SK-N-SH (cell line): ENCODE data around the gene HECW1. TPM values are rescaled to one million over a fixed set of nuclear protein-coding genes. Genes with fewer than 3 reads are reported as not detected.

Experiments used
- CTCF ChIA-PET: fragments of 300-600, 350-600 bp; formaldehyde crosslinking; extraction: SDS; loops from one replicate; lab custom pipeline; 2021; lab: Yijun Ruan, JAX
- POLR2A ChIA-PET: fragments of 350-600 bp; sonication (Branson Sonifier 250); formaldehyde crosslinking; extraction: SDS; loops from one replicate; lab custom pipeline; 2020; ENCODE audit warnings: antibody characterized with exemption, inconsistent platforms; lab: Yijun Ruan, JAX
- DNase-seq: peaks from one replicate; pipeline ENCODE4 v3.0.0; 2012
- H2AFZ ChIP-seq: fragments of 200-600 bp; sonication (generic); 2 replicates; pipeline ENCODE4 v1.8.1; 2016; ENCODE audit warnings: antibody characterized with exemption, mild to moderate bottlenecking, low read depth
- H3F3A ChIP-seq: fragments of 200-600 bp; sonication (generic); replicated peaks from 2 replicates; pipeline ENCODE3; 2016; ENCODE audit warnings: antibody characterized with exemption, mild to moderate bottlenecking; ENCODE audit not compliant: insufficient read depth
- H3K27ac ChIP-seq, 2 experiments: fragments of 200-500 bp in 1 of 2; fragments of 200-600 bp in 1 of 2; sonication (Bioruptor generic) in 1 of 2; sonication (generic), shearing (Covaris generic) in 1 of 2; 2 replicates each; pipeline versions ENCODE4 v1.5.1 to v1.6.1; 2014 to 2016; ENCODE audit warnings: low read depth in 2 of 2, inconsistent platforms in 1 of 2, low read length in 1 of 2, mild to moderate bottlenecking in 1 of 2, mixed read lengths in 1 of 2
- H3K27me3 ChIP-seq: fragments of 200-600 bp; sonication (generic), shearing (Covaris generic); 2 replicates; pipeline ENCODE4 v1.6.1; 2016; ENCODE audit warnings: mixed run types; ENCODE audit not compliant: insufficient read depth
- H3K36me3 ChIP-seq, 2 experiments: fragments of 200-500 bp in 1 of 2; fragments of 200-600 bp in 1 of 2; sonication (Bioruptor generic) in 1 of 2; sonication (generic) in 1 of 2; replicated peaks in 1 of 2; 2 replicates each; pipeline versions ENCODE3 to v1.5.1; 2014 to 2016; ENCODE audit warnings: low read length in 1 of 2, mild to moderate bottlenecking in 1 of 2; ENCODE audit not compliant: insufficient read depth in 2 of 2, control insufficient read depth in 1 of 2
- H3K4me1 ChIP-seq, 2 experiments: fragments of 200-500 bp in 1 of 2; fragments of 200-600 bp in 1 of 2; sonication (Bioruptor generic) in 1 of 2; sonication (generic), shearing (Covaris generic) in 1 of 2; 2 replicates each; pipeline versions ENCODE4 v1.5.1 to v1.6.1; 2014 to 2016; ENCODE audit warnings: low read depth in 1 of 2, low read length in 1 of 2, mixed run types in 1 of 2; ENCODE audit not compliant: insufficient read depth in 2 of 2, control insufficient read depth in 1 of 2
- H3K4me2 ChIP-seq: fragments of 200-600 bp; sonication (generic), shearing (Covaris generic); 2 replicates; pipeline ENCODE4 v1.6.1; 2017; ENCODE audit warnings: mixed run types
- H3K4me3 ChIP-seq, 2 experiments: fragments of 200-500 bp in 1 of 2; fragments of 200-600 bp in 1 of 2; sonication (Bioruptor generic) in 1 of 2; sonication (generic), shearing (Covaris generic) in 1 of 2; 2 replicates each; pipeline versions ENCODE4 v1.5.1 to v1.8.1; 2014 to 2016; ENCODE audit warnings: low read depth in 2 of 2, inconsistent platforms in 1 of 2, low read length in 1 of 2, mild to moderate bottlenecking in 1 of 2, mixed read lengths in 1 of 2, moderate library complexity in 1 of 2
- H3K79me2 ChIP-seq: fragments of 200-600 bp; sonication (generic); 2 replicates; pipeline ENCODE4 v1.8.1; 2017; ENCODE audit warnings: mild to moderate bottlenecking; ENCODE audit not compliant: insufficient read depth
- H3K9ac ChIP-seq: fragments of 200-600 bp; sonication (generic); 2 replicates; pipeline ENCODE4 v1.6.1; 2017; ENCODE audit warnings: mixed run types
- H3K9me2 ChIP-seq: fragments of 200-600 bp; sonication (generic); 2 replicates; pipeline ENCODE4 v1.6.1; 2017; ENCODE audit warnings: mixed run types
- H3K9me3 ChIP-seq: fragments of 200-600 bp; sonication (generic); 2 replicates; pipeline ENCODE4 v1.6.1; 2017; ENCODE audit warnings: mixed run types, mild to moderate bottlenecking, moderate library complexity
- H4K20me1 ChIP-seq: fragments of 200-600 bp; sonication (generic); 2 replicates; pipeline ENCODE4 v1.6.1; 2017; ENCODE audit warnings: mild to moderate bottlenecking, mixed run types; ENCODE audit not compliant: insufficient read depth
- ELF1 ChIP-seq: IDR thresholded peaks from 2 replicates; pipeline ENCODE4 v1.4.0; 2012
- EP300 ChIP-seq, 2 experiments: IDR thresholded peaks; 2 replicates each; pipeline versions ENCODE4 v1.4.0 to v1.6.1; 2012; ENCODE audit warnings: borderline replicate concordance in 1 of 2, low read depth in 1 of 2, low read length in 1 of 2
- FOXJ3 ChIP-seq: sonication (generic); formaldehyde crosslinking; IDR thresholded peaks from 2 replicates; pipeline ENCODE4 v1.5.1; 2020; ENCODE audit warnings: mild to moderate bottlenecking, missing genetic modification reagents
- GABPA ChIP-seq: IDR thresholded peaks from 2 replicates; pipeline ENCODE4 v1.4.0; 2012; ENCODE audit warnings: low read depth, mild to moderate bottlenecking
- NFIC ChIP-seq: IDR thresholded peaks from 2 replicates; pipeline ENCODE4 v1.4.0; 2012; ENCODE audit warnings: borderline replicate concordance
- RCOR1 ChIP-seq: fragments of 150-350 bp; IDR thresholded peaks from 2 replicates; pipeline ENCODE4 v1.6.1; 2017; ENCODE audit warnings: antibody characterized with exemption, low read length
- SIN3A ChIP-seq: IDR thresholded peaks from 2 replicates; pipeline ENCODE4 v1.6.1; 2012; ENCODE audit warnings: low read depth, mild to moderate bottlenecking, low read length, moderate library complexity, borderline replicate concordance
- SMC3 ChIP-seq: IDR thresholded peaks from 2 replicates; pipeline ENCODE4 v1.6.1; 2012; ENCODE audit warnings: low read depth, low read length, improper control_type of control experiment
- WGBS: methylation state at CpG from one replicate; pipeline ENCODE4 v1.1.6; 2017; ENCODE audit warnings: low lambda C conversion rate; 5-methylcytosine and 5-hydroxymethylcytosine counted together
- polyA plus RNA-seq, 3 experiments: library from polyadenylated mRNA; depleted of rRNA; stranded (reverse); fragments of >200 nt; gene quantifications; 2 replicates each; pipeline ENCODE4 v1.2.3, GENCODE V29; 2012
- TF ChIP-seq, protein P1 (sequence below): IDR thresholded peaks from 2 replicates; pipeline ENCODE4 v1.6.1; 2012; ENCODE audit warnings: mild to moderate bottlenecking, low read depth, low read length, moderate library complexity
- TF ChIP-seq, protein P2 (sequence below): fragments of 150-350 bp; IDR thresholded peaks from 2 replicates; pipeline ENCODE4 v1.6.1; 2017; ENCODE audit warnings: antibody characterized with exemption, low read length, low read depth, borderline replicate concordance

HECW1 gene
- polyA plus RNA-seq, 1 of the 3 experiments (the other 2 are of a cell fraction): not detected

DNA sequence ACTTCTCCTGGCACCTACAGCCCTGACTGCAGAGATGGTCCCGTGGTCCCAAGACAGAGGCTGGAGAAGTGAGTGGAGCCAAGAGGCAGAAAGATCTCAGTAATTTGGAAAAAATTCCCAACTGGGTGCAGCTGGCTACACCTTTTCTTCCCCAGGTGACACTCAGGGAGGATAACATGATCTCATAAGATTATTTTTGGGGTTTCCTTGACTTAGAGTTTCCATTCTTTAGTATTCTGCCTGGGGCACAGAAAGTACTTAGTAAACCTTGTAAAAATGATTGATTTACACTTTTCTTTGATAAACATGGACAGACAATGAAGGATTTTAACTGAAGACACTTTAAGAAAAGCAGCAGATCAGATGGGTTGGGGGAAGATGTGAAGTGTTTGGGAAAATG lies 38.6 kb downstream of the HECW1 start:
- TF ChIP-seq EP300 (IDR thresholded peaks at IDR 0.05; ENCODE audit: borderline replicate concordance in 1 of 2, low read depth in 1 of 2, low read length in 1 of 2): no peak
- no peak for TF ChIP-seq NFIC
- no peaks in the 10 kb centered on the region for H3K79me2 ChIP-seq
- no peaks in the 10 kb centered on the region for H3K9me3 ChIP-seq
- H3K4me3 ChIP-seq: no peak overlapping the region
- H3K9ac ChIP-seq: no peak overlapping the region
- no peaks in the 10 kb centered on the region for H3K4me1 ChIP-seq
- no peaks in the 10 kb centered on the region for H4K20me1 ChIP-seq
- peaks cover 13% of the 10 kb centered on the region; the same call in 1 of the 2 replicates for H3K27me3 ChIP-seq
- H3K27ac ChIP-seq: no peak overlapping the region
- no peak overlapping the region for H3K4me2 ChIP-seq
- ChIA-PET POLR2A (no interaction called here), CTCF (no interaction called here)
- DNase-seq: no peak
- 6% methylated on average over 1 of the region's 1 CpG for WGBS
- no peaks in the 10 kb centered on the region for H3K36me3 ChIP-seq
- H3K9me2 ChIP-seq: no peaks in the 10 kb centered on the region
- H3F3A ChIP-seq: no peaks in the 10 kb centered on the region
- no peak overlapping the region for H2AFZ ChIP-seq

DNA sequence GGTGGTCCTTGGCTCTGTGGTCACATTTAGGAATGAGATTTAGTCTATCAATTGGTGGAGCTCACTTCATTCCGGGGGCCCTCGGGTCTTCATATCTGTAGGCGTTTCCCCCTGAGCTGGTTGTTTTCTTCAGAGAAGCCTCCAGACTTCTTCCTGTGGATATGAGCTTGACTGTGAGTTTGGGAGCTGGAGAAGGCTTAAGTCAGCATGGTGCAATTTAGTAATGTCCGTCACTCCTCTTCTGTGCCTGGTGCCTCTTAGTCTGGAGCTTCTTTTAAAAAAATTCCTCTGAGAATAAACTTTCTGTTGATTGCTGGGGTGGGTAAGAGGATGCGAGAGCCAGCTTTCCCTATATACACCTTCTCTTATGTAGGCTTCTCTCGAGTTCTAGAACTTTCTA lies 40.2 kb downstream of the HECW1 start:
- TF ChIP-seq, protein P1, sequence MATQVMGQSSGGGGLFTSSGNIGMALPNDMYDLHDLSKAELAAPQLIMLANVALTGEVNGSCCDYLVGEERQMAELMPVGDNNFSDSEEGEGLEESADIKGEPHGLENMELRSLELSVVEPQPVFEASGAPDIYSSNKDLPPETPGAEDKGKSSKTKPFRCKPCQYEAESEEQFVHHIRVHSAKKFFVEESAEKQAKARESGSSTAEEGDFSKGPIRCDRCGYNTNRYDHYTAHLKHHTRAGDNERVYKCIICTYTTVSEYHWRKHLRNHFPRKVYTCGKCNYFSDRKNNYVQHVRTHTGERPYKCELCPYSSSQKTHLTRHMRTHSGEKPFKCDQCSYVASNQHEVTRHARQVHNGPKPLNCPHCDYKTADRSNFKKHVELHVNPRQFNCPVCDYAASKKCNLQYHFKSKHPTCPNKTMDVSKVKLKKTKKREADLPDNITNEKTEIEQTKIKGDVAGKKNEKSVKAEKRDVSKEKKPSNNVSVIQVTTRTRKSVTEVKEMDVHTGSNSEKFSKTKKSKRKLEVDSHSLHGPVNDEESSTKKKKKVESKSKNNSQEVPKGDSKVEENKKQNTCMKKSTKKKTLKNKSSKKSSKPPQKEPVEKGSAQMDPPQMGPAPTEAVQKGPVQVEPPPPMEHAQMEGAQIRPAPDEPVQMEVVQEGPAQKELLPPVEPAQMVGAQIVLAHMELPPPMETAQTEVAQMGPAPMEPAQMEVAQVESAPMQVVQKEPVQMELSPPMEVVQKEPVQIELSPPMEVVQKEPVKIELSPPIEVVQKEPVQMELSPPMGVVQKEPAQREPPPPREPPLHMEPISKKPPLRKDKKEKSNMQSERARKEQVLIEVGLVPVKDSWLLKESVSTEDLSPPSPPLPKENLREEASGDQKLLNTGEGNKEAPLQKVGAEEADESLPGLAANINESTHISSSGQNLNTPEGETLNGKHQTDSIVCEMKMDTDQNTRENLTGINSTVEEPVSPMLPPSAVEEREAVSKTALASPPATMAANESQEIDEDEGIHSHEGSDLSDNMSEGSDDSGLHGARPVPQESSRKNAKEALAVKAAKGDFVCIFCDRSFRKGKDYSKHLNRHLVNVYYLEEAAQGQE: no peak
- TF ChIP-seq SIN3A: no peak
- CTCF ChIA-PET: interaction anchor here (0.7 to 1.0 kb wide), 2 partner anchors 44 to 302 kb away, joined by 3 read pairs; no protein-coding TSS in a partner anchor
- POLR2A ChIA-PET: no interaction called here

DNA sequence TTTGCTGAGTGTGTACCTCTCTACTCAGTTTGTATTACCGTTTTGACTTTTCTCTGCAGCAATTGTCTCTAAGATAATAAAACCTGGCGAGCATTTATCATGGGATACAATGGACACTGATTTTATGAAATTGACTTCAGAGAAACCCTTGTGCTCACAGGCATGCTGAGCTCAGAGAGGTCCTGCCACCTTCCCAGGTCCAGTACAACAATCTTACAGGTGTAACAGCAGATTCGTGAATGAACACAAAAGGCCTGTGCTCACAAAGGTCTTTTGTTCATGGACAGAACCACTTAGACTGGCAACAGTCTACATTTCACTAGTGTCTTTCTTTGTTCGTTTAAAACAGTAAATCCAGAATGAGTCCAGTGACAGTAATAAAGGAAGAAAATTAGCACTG lies 43.2 kb downstream of the HECW1 start:
- CTCF ChIA-PET: no interaction called here
- Histone ChIP-seq H2AFZ (no peak overlapping the region), H3K36me3 (no peaks in the 10 kb centered on the region), H3K9me3 (no peaks in the 10 kb centered on the region), H3K9me2 (0 out of 2 replicates have a peak, but pooled peaks cover 4% of the 10 kb centered on the region), H3K4me2 (no peak overlapping the region), H3K27ac (no peak overlapping the region), H3F3A (no peaks in the 10 kb centered on the region), H3K27me3 (peaks cover 20% of the 10 kb centered on the region), H4K20me1 (no peaks in the 10 kb centered on the region), H3K79me2 (no peaks in the 10 kb centered on the region), H3K9ac (no peak overlapping the region), H3K4me3 (no peak overlapping the region), H3K4me1 (no peaks in the 10 kb centered on the region)
- no peak for DNase-seq
- WGBS: 0% methylated on average over 4 of the region's 4 CpGs
- no peak for TF ChIP-seq GABPA
- TF ChIP-seq SMC3: no peak
- TF ChIP-seq ELF1: no peak
- TF ChIP-seq NFIC: no peak
- TF ChIP-seq FOXJ3: no peak
- TF ChIP-seq RCOR1: no peak
- TF ChIP-seq, protein P2, sequence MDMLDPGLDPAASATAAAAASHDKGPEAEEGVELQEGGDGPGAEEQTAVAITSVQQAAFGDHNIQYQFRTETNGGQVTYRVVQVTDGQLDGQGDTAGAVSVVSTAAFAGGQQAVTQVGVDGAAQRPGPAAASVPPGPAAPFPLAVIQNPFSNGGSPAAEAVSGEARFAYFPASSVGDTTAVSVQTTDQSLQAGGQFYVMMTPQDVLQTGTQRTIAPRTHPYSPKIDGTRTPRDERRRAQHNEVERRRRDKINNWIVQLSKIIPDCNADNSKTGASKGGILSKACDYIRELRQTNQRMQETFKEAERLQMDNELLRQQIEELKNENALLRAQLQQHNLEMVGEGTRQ: no peak
- POLR2A ChIA-PET: no interaction called here

More for the DNA sequence above, 40.2 kb downstream of the HECW1 start:
- no peak for DNase-seq
- no peaks in the 10 kb centered on the region for H3K36me3 ChIP-seq
- H4K20me1 ChIP-seq: no peaks in the 10 kb centered on the region
- H3K27me3 ChIP-seq: peaks cover 23% of the 10 kb centered on the region
- WGBS: 12% methylated on average over 6 of the region's 6 CpGs
- no peak overlapping the region for H2AFZ ChIP-seq
- no peaks in the 10 kb centered on the region for H3K4me1 ChIP-seq
- no peaks in the 10 kb centered on the region for H3K79me2 ChIP-seq
- H3K4me3 ChIP-seq: no peak overlapping the region
- H3K9ac ChIP-seq: no peak overlapping the region
- no peaks in the 10 kb centered on the region for H3F3A ChIP-seq
- H3K9me2 ChIP-seq: no peaks in the 10 kb centered on the region
- H3K27ac ChIP-seq: no peak overlapping the region
- no peaks in the 10 kb centered on the region for H3K9me3 ChIP-seq
- no peak overlapping the region for H3K4me2 ChIP-seq
